Left lung (tissue), 10 donors: ENCODE results near the gene LENG9. TPM values are rescaled to one million over a fixed set of nuclear protein-coding genes. Genes with fewer than 3 reads are reported as not detected.

ENCODE experiments used
- ATAC-seq: fragments of 200-7000 bp; cut with Tn5 transposase; one replicate; pipeline ENCODE4 v1.9.1; 2020; ENCODE audit warnings: moderate library complexity
- DNase-seq, 4 donors: peaks; one replicate each; pipeline ENCODE4 v3.0.0-alpha.2; 2013 to 2020
- H3K27ac ChIP-seq, 2 donors: fragments of 200-600 bp; sonication (generic) in 1 of 2; one replicate each; pipeline versions ENCODE4 v1.5.0 to v1.8.0; 2020 to 2021
- H3K27me3 ChIP-seq, 2 donors: fragments of 200-600 bp; sonication (generic) in 1 of 2; one replicate each; pipeline versions ENCODE4 v1.5.0 to v1.8.0; 2020 to 2021
- H3K36me3 ChIP-seq, 2 donors: fragments of 200-600 bp; sonication (generic) in 1 of 2; one replicate each; pipeline versions ENCODE4 v1.5.0 to v1.8.0; 2020 to 2021
- H3K4me1 ChIP-seq, 2 donors: fragments of 200-600 bp; one replicate each; pipeline ENCODE4 v1.8.0; 2021
- H3K4me3 ChIP-seq, 2 donors: fragments of 200-600 bp; sonication (generic) in 1 of 2; one replicate each; pipeline versions ENCODE4 v1.5.0 to v1.8.0; 2020 to 2021; ENCODE audit warnings: mild to moderate bottlenecking in 1 of 2
- H3K9me3 ChIP-seq, 2 donors: fragments of 200-600 bp; sonication (generic) in 1 of 2; one replicate each; pipeline versions ENCODE4 v1.5.0 to v1.8.0; 2020 to 2021
- intact Hi-C, 2 donors: fragments of 100-400 bp; cut with DNase I; formaldehyde crosslinking; loops; one replicate each; pipeline versions ENCODE4 v1.11.2 to v1.14.2; 2022
- polyA plus RNA-seq, 6 donors: library from polyadenylated mRNA; unstranded; fragments of 120-200 nt; gene quantifications; one replicate each; pipeline ENCODE4 v1.2.1, GENCODE V29; 2013; ENCODE audit not compliant: insufficient read length in 6 of 6
- total RNA-seq, 2 donors: library from RNA; stranded (reverse); fragmentation: NEBNext Ultra II Directional; extraction: Animal tissue kit (Norgen Biotek cat#: 25700); gene quantifications; one replicate each; pipeline ENCODE4 v1.2.1, GENCODE V29; 2021
- TF ChIP-seq, protein P1 (sequence below), 2 donors: fragments of 200-600 bp; sonication (generic) in 1 of 2; IDR thresholded peaks; one replicate each; pipeline versions ENCODE4 v1.5.0 to v1.8.0; 2021; ENCODE audit warnings: antibody characterized with exemption in 2 of 2
- donor health status: DM: no; HTN: yes; CAD: no.
- donor health status: DM: no; HTN: no; CAD: no.

Gene LENG9
- total and polyA plus RNA-seq, 8 donors: 3.2 to 8.8 (median 4.9) TPM

DNA sequence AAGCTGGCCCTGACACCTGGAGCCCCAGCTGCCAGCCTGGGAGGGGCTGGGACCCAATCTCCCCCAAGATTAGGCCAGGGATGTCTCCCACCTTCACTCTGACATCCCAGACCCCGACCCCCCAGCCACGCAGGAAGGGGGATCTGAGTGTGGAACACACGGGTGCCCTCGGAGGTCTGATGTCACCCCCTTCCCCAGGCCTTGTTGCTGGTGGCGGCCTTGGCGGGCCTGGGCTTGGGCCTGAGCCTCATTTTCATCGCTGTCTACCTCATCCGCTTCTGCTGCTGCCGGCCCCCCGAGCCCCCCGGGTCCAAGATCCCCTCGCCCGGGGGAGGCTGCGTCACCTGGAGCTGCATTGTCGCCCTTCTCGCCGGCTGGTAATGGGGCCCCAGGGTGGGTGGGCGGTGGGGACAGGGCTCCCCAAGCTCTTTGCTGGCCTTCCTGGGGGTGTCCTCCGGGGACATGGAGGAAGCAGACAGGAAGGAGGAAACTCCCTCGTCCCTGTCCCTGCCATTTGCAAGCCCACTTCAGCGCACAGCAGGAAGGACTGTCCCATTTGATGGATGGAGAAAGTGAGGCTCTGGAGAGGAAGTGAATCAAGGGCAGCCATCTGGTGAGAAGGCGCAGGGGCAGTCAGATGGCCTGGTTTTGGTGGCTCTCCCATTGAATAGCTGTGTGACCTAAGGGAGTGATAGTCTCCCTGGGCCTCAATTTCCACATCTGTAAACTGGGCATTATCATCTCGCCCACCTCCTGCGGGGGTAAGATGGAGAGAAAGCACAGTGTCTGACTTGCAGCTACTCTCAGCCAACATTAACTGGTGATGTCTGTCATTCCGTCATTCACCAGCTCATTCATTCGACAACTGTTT, 44.4 kb downstream of the LENG9 start:
- no peaks in the 10 kb centered on the region for H3K36me3 ChIP-seq
- H3K4me1 ChIP-seq: peaks cover 0 to 13% of the 10 kb centered on the region in 2 donors
- H3K27me3 ChIP-seq: peaks cover 32 to 100% of the 10 kb centered on the region in 2 donors
- no peak overlapping the region for H3K4me3 ChIP-seq
- TF ChIP-seq, protein P1, sequence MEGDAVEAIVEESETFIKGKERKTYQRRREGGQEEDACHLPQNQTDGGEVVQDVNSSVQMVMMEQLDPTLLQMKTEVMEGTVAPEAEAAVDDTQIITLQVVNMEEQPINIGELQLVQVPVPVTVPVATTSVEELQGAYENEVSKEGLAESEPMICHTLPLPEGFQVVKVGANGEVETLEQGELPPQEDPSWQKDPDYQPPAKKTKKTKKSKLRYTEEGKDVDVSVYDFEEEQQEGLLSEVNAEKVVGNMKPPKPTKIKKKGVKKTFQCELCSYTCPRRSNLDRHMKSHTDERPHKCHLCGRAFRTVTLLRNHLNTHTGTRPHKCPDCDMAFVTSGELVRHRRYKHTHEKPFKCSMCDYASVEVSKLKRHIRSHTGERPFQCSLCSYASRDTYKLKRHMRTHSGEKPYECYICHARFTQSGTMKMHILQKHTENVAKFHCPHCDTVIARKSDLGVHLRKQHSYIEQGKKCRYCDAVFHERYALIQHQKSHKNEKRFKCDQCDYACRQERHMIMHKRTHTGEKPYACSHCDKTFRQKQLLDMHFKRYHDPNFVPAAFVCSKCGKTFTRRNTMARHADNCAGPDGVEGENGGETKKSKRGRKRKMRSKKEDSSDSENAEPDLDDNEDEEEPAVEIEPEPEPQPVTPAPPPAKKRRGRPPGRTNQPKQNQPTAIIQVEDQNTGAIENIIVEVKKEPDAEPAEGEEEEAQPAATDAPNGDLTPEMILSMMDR (IDR thresholded peaks at IDR 0.05): no peak
- no peaks in the 10 kb centered on the region for H3K9me3 ChIP-seq
- no peak overlapping the region for H3K27ac ChIP-seq
- intact Hi-C loops: no loop called here
- DNase-seq (no peak), ATAC-seq (no peak)

DNA sequence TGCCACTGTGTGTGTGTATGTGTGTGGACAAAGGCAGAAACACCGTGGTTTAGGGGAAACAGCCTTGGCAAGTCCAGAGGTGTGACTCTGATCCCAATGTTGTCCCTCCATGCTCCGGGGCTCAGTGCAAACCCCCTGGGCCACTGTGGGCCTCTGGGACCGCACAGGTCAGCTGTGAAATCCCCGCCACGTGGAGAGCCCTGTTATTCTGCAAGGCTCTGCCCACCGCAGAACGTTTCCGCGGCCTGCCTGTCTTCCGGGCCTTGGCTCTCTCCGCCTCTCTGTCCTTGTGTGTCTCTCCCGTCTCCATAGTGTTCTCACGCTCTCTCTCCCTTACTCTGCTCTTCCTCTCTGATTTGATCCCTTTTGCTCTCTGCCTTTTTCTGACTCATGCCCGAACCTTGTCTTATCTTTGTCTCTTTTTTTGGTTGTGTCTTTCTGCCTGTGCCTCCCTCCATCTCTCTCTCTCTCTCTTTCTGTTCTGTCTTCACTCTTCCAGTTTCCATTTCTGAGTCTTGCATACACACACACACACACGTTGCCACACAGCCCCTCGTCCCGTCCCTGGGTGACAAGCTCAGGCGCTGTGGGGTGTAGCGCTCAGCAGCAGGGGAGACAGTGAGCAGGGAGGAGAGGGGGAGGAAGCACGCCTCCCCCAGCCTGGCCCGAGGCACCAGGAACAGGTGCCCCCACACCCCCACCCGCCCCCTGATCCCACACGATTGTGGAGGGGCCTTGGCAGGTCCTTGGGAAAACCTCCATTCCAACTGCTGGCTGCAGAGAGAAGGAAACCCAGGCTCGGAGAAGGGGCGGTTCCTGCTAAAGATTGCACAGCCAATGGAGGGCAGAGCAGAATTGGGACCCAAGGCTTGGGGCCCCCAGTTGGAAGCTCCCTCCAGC, 45.3 kb downstream of the LENG9 start:
- no peak overlapping the region for H3K4me3 ChIP-seq
- H3K36me3 ChIP-seq: no peaks in the 10 kb centered on the region
- TF ChIP-seq, protein P1 (IDR thresholded peaks at IDR 0.05): no peak
- peaks cover 0 to 13% of the 10 kb centered on the region in 2 donors for H3K4me1 ChIP-seq
- H3K27ac ChIP-seq: no peak overlapping the region
- ATAC-seq (no peak), DNase-seq (no peak)
- intact Hi-C loops: no loop called here
- peaks cover 32 to 92% of the 10 kb centered on the region in 2 donors for H3K27me3 ChIP-seq
- H3K9me3 ChIP-seq: no peaks in the 10 kb centered on the region

DNA sequence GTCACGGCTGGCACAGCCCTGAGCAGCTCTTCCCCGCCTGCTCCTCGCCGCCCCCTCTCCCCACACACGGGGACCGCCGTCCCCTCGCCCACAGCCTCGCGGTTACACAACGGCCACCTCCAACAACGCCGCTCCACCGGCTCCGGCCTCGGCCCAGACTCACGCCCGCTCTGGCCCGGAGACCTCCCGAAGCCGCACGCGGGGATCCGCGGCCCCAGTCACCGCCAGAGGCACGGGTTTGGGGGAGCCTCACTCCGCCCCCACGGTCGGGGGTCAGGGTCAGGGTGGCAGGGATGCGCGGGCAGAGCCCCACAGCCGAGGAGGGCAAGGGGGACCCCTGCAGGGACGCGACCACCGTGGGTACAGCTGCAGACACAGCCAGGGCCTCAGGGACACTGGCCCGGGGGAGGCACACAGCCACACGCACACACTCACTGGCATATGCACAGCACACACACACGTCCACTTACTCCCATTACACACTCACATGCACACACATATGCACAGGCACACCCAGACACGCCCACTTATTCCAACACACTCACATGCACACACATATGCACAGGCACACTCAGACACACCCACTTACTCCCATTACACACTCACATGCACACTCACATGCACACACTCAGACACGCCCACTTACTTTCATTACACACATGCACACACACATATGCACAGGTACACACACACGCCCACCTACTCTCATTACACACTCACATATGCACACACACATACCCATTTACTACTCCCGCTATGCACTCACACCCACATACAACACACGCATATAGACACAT, 46.7 kb downstream of the LENG9 start:
- Histone ChIP-seq H3K4me1 (peaks cover 0 to 13% of the 10 kb centered on the region in 2 donors), H3K36me3 (no peaks in the 10 kb centered on the region), H3K27ac (no peak overlapping the region), H3K27me3 (peaks cover 32 to 90% of the 10 kb centered on the region in 2 donors), H3K4me3 (no peak overlapping the region), H3K9me3 (no peaks in the 10 kb centered on the region)
- intact Hi-C loops: no loop called here
- TF ChIP-seq, protein P1 (IDR thresholded peaks at IDR 0.05): no peak
- DNase-seq: no peak
- no peak for ATAC-seq

DNA sequence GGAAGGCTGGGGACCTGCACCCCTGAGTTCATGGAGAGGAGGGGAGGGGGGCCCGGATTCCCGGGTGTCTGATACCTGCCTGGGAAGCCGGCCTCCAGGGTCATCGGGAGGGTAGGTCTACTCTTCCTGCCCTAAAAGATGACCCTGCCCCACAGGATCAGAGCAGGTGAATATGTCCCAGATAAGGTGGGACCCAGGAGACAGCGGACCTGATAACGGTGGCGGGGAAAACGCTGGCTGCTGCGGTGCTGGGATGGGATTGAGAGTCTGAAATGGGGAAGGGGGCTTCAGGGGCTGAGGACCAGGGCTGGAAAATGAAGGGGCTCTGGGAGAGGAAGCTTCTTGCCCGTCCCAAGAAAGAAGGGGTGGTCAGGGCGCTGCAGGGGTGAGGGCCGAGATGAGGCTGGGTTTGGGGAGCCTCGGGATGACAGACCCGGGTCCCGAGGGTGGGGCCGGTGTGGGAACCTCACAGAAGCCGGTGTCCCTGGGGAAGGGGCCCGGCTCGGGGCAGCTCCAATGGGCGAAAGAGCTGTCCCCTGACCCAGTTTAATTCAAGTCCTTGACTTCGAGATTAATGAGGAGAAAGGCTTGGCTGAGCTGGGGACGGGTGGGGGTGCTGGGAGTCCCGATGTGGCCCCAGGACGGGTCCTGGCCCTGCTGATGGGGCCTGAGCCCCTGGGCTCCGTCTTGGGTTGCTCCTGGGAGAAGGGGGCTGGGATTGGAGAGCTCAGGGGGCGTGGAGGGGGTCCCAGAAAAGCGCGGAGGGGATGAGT, 47.5 kb downstream of the LENG9 start:
- no peaks in the 10 kb centered on the region for H3K36me3 ChIP-seq
- no peak overlapping the region for H3K4me3 ChIP-seq
- no peaks in the 10 kb centered on the region for H3K9me3 ChIP-seq
- TF ChIP-seq, protein P1 (IDR thresholded peaks at IDR 0.05): no peak
- no peak overlapping the region for H3K27ac ChIP-seq
- intact Hi-C loops: no loop called here
- H3K27me3 ChIP-seq: peaks cover 32 to 87% of the 10 kb centered on the region in 2 donors
- peaks cover 0 to 13% of the 10 kb centered on the region in 2 donors for H3K4me1 ChIP-seq
- ATAC-seq: no peak
- DNase-seq: no peak
